A549 (cell line): ENCODE data around the gene ADAMTSL5. TPM values are rescaled to one million over a fixed set of nuclear protein-coding genes. Genes with fewer than 3 reads are reported as not detected.

Experiments used
- ATAC-seq, 2 experiments: fragments of 200-7000 bp in 1 of 2; fragments of >200 bp in 1 of 2; cut with Nextera tagmentation in 1 of 2; cut with Tn5 transposase in 1 of 2; 3 replicates each; pipeline versions ENCODE4 v1.8.0 to v1.9.1; 2018 to 2020; ENCODE audit warnings: mild to moderate bottlenecking in 1 of 2, moderate library complexity in 1 of 2
- CTCF ChIA-PET: fragments of 300-600 bp; sonication (Branson Sonifier 250); formaldehyde crosslinking; extraction: SDS; loops from one replicate; lab custom pipeline; 2021; ENCODE audit warnings: antibody characterized with exemption, inconsistent platforms; lab: Yijun Ruan, JAX
- POLR2A ChIA-PET: fragments of 350-600 bp; formaldehyde crosslinking; extraction: SDS; loops from one replicate; lab custom pipeline; 2021; ENCODE audit warnings: antibody characterized with exemption, inconsistent platforms; lab: Yijun Ruan, JAX
- DNase-seq, 2 experiments: peaks; one replicate each; pipeline versions ENCODE4 v3.0.0 to v3.0.0-alpha.2; 2011 to 2016; ENCODE audit warnings: low read depth in 1 of 2, low spot score in 1 of 2
- FAIRE-seq: peaks from 2 replicates; lab custom pipeline; 2011; peaks lifted over from hg19 to GRCh38; lab: Jason Lieb, UNC
- H3K27ac ChIP-seq, 2 experiments: fragments of >200 bp; sonication (Bioruptor Twin); formaldehyde crosslinking; 3 replicates each; pipeline ENCODE4 v1.5.1; 2016 to 2017
- H3K4me1 ChIP-seq: fragments of >200 bp; sonication (Bioruptor Twin); formaldehyde crosslinking; 3 replicates; pipeline ENCODE4 v1.6.1; 2016
- H3K4me2 ChIP-seq: fragments of >200 bp; sonication (Bioruptor Twin); formaldehyde crosslinking; 3 replicates; pipeline ENCODE4 v1.6.1; 2016
- H3K4me3 ChIP-seq: fragments of >200 bp; sonication (Bioruptor Twin); formaldehyde crosslinking; 3 replicates; pipeline ENCODE4 v1.5.1; 2016
- H3K9me3 ChIP-seq: fragments of >200 bp; sonication (Bioruptor Twin); formaldehyde crosslinking; 3 replicates; pipeline ENCODE4 v1.6.1; 2016
- CEBPB ChIP-seq, 2 experiments: fragments of >200 bp in 1 of 2; sonication (Bioruptor Twin) in 1 of 2; formaldehyde crosslinking in 1 of 2; IDR thresholded peaks; 2 replicates each; pipeline ENCODE4 v1.6.1; 2012 to 2016
- CTCF ChIP-seq: fragments of >200 bp; sonication (Bioruptor Twin); formaldehyde crosslinking; IDR thresholded peaks from 3 replicates; pipeline ENCODE4 v1.5.1; 2016
- EHF ChIP-seq: fragments of 250-450 bp; sonication (Bioruptor Pico); IDR thresholded peaks from 2 replicates; pipeline ENCODE4 v1.5.0; 2020; ENCODE audit warnings: mild to moderate bottlenecking
- EP300 ChIP-seq, 2 experiments: fragments of >200 bp; sonication (Bioruptor Twin); formaldehyde crosslinking; IDR thresholded peaks; 2 replicates in 1 of 2; 3 replicates in 1 of 2; pipeline ENCODE4 v1.6.1; 2016 to 2017
- GATA3 ChIP-seq: IDR thresholded peaks from 2 replicates; pipeline ENCODE4 v1.6.1; 2012; ENCODE audit warnings: borderline replicate concordance
- HOXB13 ChIP-seq: fragments of 250-450 bp; sonication (Bioruptor Pico); IDR thresholded peaks from 2 replicates; pipeline ENCODE4 v1.5.0; 2020; ENCODE audit warnings: low read depth, mild to moderate bottlenecking, moderate library complexity
- MAZ ChIP-seq: fragments of 150-350 bp; IDR thresholded peaks from 2 replicates; pipeline ENCODE4 v1.6.1; 2014; ENCODE audit warnings: antibody characterized with exemption, low read depth, low read length, borderline replicate concordance
- MYC ChIP-seq: IDR thresholded peaks from 2 replicates; pipeline ENCODE4 v1.6.1; 2012; ENCODE audit warnings: mild to moderate bottlenecking, inconsistent platforms, low read length, improper control_type of control experiment, borderline replicate concordance
- PBX3 ChIP-seq: IDR thresholded peaks from 2 replicates; pipeline ENCODE4 v1.6.1; 2012
- RARB ChIP-seq: fragments of 250-450 bp; sonication (Bioruptor Pico); IDR thresholded peaks from 2 replicates; pipeline ENCODE4 v1.8.0; 2021; ENCODE audit warnings: mild to moderate bottlenecking, moderate library complexity
- RFX5 ChIP-seq: fragments of 450-650 bp; IDR thresholded peaks from 2 replicates; pipeline ENCODE4 v1.7.1; 2014; ENCODE audit warnings: antibody characterized with exemption, mild to moderate bottlenecking, moderate library complexity
- SREBF2 ChIP-seq: fragments of 450-650 bp; IDR thresholded peaks from 2 replicates; pipeline ENCODE4 v1.6.1; 2014; ENCODE audit warnings: mild to moderate bottlenecking, moderate library complexity
- ZNF302 ChIP-seq: fragments of 250-450 bp; sonication (Bioruptor Pico); IDR thresholded peaks from 2 replicates; pipeline ENCODE4 v1.9.0; 2021; ENCODE audit warnings: inconsistent platforms, mild to moderate bottlenecking, moderate library complexity
- WGBS: methylation state at CpG from one replicate; pipeline ENCODE4 v1.1.6; 2017; ENCODE audit errors: missing lambda C conversion rate; 5-methylcytosine and 5-hydroxymethylcytosine counted together
- polyA plus RNA-seq, 4 experiments: library from polyadenylated mRNA; depleted of rRNA in 3 of 4; stranded (reverse); fragments of >200 nt; fragmentation: RNase III in 1 of 4; extraction: RNeasy Plus Mini Kit Qiagen cat#74134 plus additional on column Dnase treatment in 1 of 4; gene quantifications; 2 replicates in 3 of 4; 3 replicates in 1 of 4; pipeline ENCODE4 v1.2.3, GENCODE V29; 2011 to 2017
- TF ChIP-seq, protein P1 (sequence below): fragments of >200 bp; sonication (Bioruptor Twin); formaldehyde crosslinking; IDR thresholded peaks from 3 replicates; pipeline ENCODE4 v1.6.1; 2016
- TF ChIP-seq, protein P2 (sequence below): fragments of >200 bp; sonication (Bioruptor Twin); formaldehyde crosslinking; IDR thresholded peaks from 2 replicates; pipeline ENCODE4 v1.6.1; 2016

ADAMTSL5 gene
- polyA plus RNA-seq, 2 of the 4 experiments (the other 2 are of a cell fraction), result 1.4 to 3.0 TPM

- Histone ChIP-seq H3K4me1 (peaks cover 11% of the 10 kb centered on the region; the same call in 2 of the 3 replicates), H3K27ac (no peak overlapping the region), H3K4me3 (no peak overlapping the region), H3K4me2 (no peak overlapping the region), H3K9me3 (no peaks in the 10 kb centered on the region)
- TF ChIP-seq EHF (CRISPR knock-in tag), result no peak
- ChIA-PET CTCF (no interaction called here), POLR2A (interaction anchor here (0.6 kb wide), 1 partner anchor 15 kb away, joined by 3 read pairs; the partner anchor contains the start of genes PCSK4 and REEP6)
- FAIRE-seq (no peak), DNase-seq (no peak), ATAC-seq (no peak)
- 94% methylated on average over 11 of the region's 31 CpGs for WGBS
Measured at GRCh38 chr19:1475751-1476437, 36.9 kb downstream of the ADAMTSL5 start.

DNA sequence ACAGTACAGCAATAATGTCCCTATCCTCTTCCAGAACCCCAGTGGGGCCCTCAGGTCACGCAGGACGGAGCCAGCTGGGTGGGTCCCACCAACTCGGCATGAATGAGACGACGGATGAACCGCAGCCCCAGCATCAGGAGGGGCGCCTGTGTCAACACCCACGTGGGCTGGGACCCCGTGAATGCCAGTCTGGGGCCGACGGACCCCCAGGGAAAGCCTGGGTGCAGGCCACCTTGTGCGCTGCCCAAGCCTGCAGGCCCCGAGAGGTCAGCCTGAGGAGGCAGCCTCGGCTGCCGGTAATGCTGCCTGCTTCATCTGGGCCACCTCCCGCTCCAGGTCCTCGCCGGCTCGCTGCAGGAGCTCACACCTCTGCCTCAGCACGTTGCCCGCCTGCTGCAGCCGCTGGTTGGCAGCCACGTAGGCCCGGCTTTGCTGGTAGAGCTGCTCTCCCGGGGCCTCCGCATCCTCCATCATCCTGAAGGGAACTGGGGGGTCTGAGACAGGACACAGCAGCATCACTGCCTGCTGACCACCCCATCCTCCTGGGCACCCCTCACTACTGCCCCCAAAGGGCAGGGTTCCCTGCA is 38.0 kb downstream of the ADAMTSL5 start:
- ATAC-seq, result no peak
- CTCF ChIA-PET, result interaction anchor here (1.2 kb wide), 1 partner anchor 10 kb away, joined by 3 read pairs; no protein-coding TSS in a partner anchor
- Histone ChIP-seq H3K4me3 (no peak overlapping the region), H3K27ac (no peak overlapping the region), H3K4me1 (peaks cover 14% of the 10 kb centered on the region), H3K4me2 (no peak overlapping the region), H3K9me3 (no peaks in the 10 kb centered on the region)
- WGBS, result 95% methylated on average over 17 of the region's 26 CpGs
- FAIRE-seq, result no peak
- POLR2A ChIA-PET, result interaction anchor here (0.6 kb wide), 1 partner anchor 16 kb away, joined by 3 read pairs; the partner anchor contains the start of genes PCSK4 and REEP6
- TF ChIP-seq ZNF302 (CRISPR knock-in tag) (no peak), CTCF (no peak), RFX5 (no peak), MAZ (no peak), SREBF2 (no peak), MYC (no peak), GATA3 (no peak), RARB (CRISPR knock-in tag) (no peak), PBX3 (no peak), EP300 (IDR thresholded peaks at IDR 0.05) (no peak), CEBPB (IDR thresholded peaks at IDR 0.05) (no peak)
- TF ChIP-seq, protein P1, sequence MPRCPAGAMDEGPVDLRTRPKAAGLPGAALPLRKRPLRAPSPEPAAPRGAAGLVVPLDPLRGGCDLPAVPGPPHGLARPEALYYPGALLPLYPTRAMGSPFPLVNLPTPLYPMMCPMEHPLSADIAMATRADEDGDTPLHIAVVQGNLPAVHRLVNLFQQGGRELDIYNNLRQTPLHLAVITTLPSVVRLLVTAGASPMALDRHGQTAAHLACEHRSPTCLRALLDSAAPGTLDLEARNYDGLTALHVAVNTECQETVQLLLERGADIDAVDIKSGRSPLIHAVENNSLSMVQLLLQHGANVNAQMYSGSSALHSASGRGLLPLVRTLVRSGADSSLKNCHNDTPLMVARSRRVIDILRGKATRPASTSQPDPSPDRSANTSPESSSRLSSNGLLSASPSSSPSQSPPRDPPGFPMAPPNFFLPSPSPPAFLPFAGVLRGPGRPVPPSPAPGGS, result no peak
- TF ChIP-seq, protein P2, sequence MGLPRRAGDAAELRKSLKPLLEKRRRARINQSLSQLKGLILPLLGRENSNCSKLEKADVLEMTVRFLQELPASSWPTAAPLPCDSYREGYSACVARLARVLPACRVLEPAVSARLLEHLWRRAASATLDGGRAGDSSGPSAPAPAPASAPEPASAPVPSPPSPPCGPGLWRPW, result no peak
- DNase-seq, result no peak

- Histone ChIP-seq H3K4me3 (no peak overlapping the region), H3K27ac (no peak overlapping the region), H3K4me2 (no peak overlapping the region), H3K4me1 (peaks cover 14% of the 10 kb centered on the region), H3K9me3 (no peaks in the 10 kb centered on the region)
- FAIRE-seq, result no peak
- ChIA-PET CTCF (interaction anchor here (0.8 to 2.1 kb wide), 5 partner anchors 9 to 72 kb away, joined by 3 to 8 read pairs (median 3); partner anchors contain the start of gene REEP6), POLR2A (no interaction called here)
- TF ChIP-seq HOXB13 (CRISPR knock-in tag), result no peak
- no peak for ATAC-seq
- no peak for DNase-seq
- WGBS, result 98% methylated on average over 12 of the region's 31 CpGs
Measured at GRCh38 chr19:1474011-1474764, 38.6 kb downstream of the ADAMTSL5 start.
